Muscle of leg (tissue), 11 donors: ENCODE data around the gene MAML3. TPM values are rescaled to one million over a fixed set of nuclear protein-coding genes. Genes with fewer than 3 reads are reported as not detected.

Source experiments
- DNase-seq: peaks from one replicate; pipeline ENCODE4 v3.0.0; 2013
- H3K27ac ChIP-seq: one replicate; pipeline ENCODE4 v1.5.1; 2013; ENCODE audit warnings: mild to moderate bottlenecking, low read length, control low read depth
- H3K27me3 ChIP-seq: one replicate; pipeline ENCODE4 v1.6.1; 2013; ENCODE audit warnings: low read length; ENCODE audit not compliant: control insufficient read depth, insufficient read depth
- H3K36me3 ChIP-seq: one replicate; pipeline ENCODE4 v1.6.1; 2013; ENCODE audit warnings: low read length; ENCODE audit not compliant: control insufficient read depth, insufficient read depth
- H3K4me1 ChIP-seq: one replicate; pipeline ENCODE4 v1.6.1; 2013; ENCODE audit warnings: low read length; ENCODE audit not compliant: control insufficient read depth, insufficient read depth
- H3K4me3 ChIP-seq: one replicate; pipeline ENCODE4 v1.5.1; 2013; ENCODE audit warnings: low read length, control low read depth
- H3K9me3 ChIP-seq: replicated peaks from 2 replicates; pipeline ENCODE4 v1.6.1; 2013; ENCODE audit warnings: low read depth, low read length; ENCODE audit not compliant: control insufficient read depth
- WGBS: methylation state at CpG from one replicate; pipeline ENCODE4 v1.1.5; 2013; ENCODE audit warnings: missing lambda C conversion rate; ENCODE audit not compliant: insufficient coverage; 5-methylcytosine and 5-hydroxymethylcytosine counted together
- polyA plus RNA-seq, 8 donors: library from polyadenylated mRNA; unstranded; fragments of 120-200 nt; gene quantifications; one replicate each; pipeline versions ENCODE4 v1.2.1 to v1.2.3, GENCODE V29; 2013; ENCODE audit warnings: inconsistent platforms in 1 of 8, low replicate concordance in 1 of 8; ENCODE audit not compliant: insufficient read length in 8 of 8, insufficient read depth in 1 of 8
- total RNA-seq: library from RNA; stranded (reverse); fragments of 120-200 nt; gene quantifications from one replicate; pipeline ENCODE4 v1.2.4, GENCODE V29; 2013

Gene MAML3
- total and polyA plus RNA-seq, 9 donors = 3.0 to 5.5 (median 5.0) TPM

GRCh38 chr4:139749338-139749737, 404.6 kb downstream of the MAML3 start:
- Histone ChIP-seq H3K27me3 (no peaks in the 10 kb centered on the region), H3K4me3 (no peak overlapping the region), H3K9me3 (no peaks in the 10 kb centered on the region), H3K4me1 (peaks cover 5% of the 10 kb centered on the region), H3K36me3 (no peaks in the 10 kb centered on the region), H3K27ac (no peak overlapping the region)
- WGBS = 40% methylated on average over 3 of the region's 6 CpGs
- DNase-seq = peak; percentile 13

DNA sequence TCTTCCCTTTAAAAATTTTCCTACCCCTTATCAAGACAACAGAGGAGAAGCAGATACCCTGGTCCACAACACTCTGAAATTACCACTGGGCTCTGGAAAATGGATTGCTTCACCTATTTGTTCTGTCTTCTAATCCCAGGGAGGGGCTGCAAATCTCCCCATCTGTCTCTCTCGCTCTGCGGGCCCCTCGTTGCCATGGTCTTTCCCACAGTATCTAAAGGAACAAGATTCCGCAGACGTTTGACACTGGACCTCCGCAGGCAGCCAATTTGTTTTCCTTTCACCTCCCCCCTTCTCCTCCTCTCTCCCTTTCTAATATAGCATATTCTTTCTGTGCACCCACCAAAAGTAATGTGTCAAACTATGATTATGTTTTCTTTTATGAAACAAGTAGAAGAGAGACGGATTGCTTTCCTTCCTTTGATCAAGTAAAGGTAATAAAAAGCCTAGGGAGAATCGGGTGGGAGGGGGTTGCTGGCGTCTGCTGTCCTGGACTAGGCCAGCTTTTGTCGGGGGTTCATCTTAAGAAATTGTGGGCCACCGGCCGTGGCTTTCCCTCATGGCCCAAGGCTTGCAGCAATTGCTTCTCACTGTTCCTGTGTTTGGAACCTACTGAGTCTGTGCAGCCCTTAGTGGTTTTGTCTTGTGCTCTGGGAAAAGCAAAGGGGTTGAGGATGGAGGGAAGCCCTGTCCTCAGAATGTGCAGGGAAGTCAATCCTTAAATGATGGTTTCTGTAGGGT, 407.4 kb downstream of the MAML3 start:
- DNase-seq = no peak
- Histone ChIP-seq H3K27me3 (no peaks in the 10 kb centered on the region), H3K4me3 (no peak overlapping the region), H3K4me1 (peaks cover 5% of the 10 kb centered on the region), H3K36me3 (no peaks in the 10 kb centered on the region), H3K27ac (no peak overlapping the region), H3K9me3 (no peaks in the 10 kb centered on the region)
- WGBS = 19% methylated on average over 7 of the region's 12 CpGs

GRCh38 chr4:139745111-139745639, 408.8 kb downstream of the MAML3 start:
- no peaks in the 10 kb centered on the region for H3K9me3 ChIP-seq
- no peak overlapping the region for H3K4me3 ChIP-seq
- H3K27me3 ChIP-seq = no peaks in the 10 kb centered on the region
- WGBS = 88% methylated on average over 5 of the region's 6 CpGs
- no peaks in the 10 kb centered on the region for H3K36me3 ChIP-seq
- no peak overlapping the region for H3K27ac ChIP-seq
- no peak for DNase-seq
- peaks cover 16% of the 10 kb centered on the region for H3K4me1 ChIP-seq

- WGBS = no CpG with 5 or more reads among the region's 1 CpG
- Histone ChIP-seq H3K36me3 (no peaks in the 10 kb centered on the region), H3K4me1 (peaks cover 20% of the 10 kb centered on the region), H3K27ac (no peak overlapping the region), H3K27me3 (no peaks in the 10 kb centered on the region), H3K4me3 (no peak overlapping the region), H3K9me3 (no peaks in the 10 kb centered on the region)
- DNase-seq = no peak
These were observed 409.8 kb downstream of the MAML3 start for GRCh38 chr4:139744232-139744631.

- H3K27me3 ChIP-seq = no peaks in the 10 kb centered on the region
- WGBS = 36% methylated on average over 2 of the region's 5 CpGs
- DNase-seq = no peak
These were observed 411.0 kb downstream of the MAML3 start for GRCh38 chr4:139743027-139743426.

GRCh38 chr4:139740531-139741041, 413.4 kb downstream of the MAML3 start:
- Histone ChIP-seq H3K27ac (peak overlapping the region; percentile 91), H3K4me1 (peaks cover 28% of the 10 kb centered on the region), H3K36me3 (no peaks in the 10 kb centered on the region), H3K27me3 (no peaks in the 10 kb centered on the region), H3K4me3 (no peak overlapping the region), H3K9me3 (no peaks in the 10 kb centered on the region)
- DNase-seq = peak; percentile 97
- no CpG with 5 or more reads among the region's 10 CpGs for WGBS

More at GRCh38 chr4:139743027-139743426, 411.0 kb downstream of the MAML3 start:
- Histone ChIP-seq H3K27ac (no peak overlapping the region), H3K36me3 (no peaks in the 10 kb centered on the region), H3K9me3 (no peaks in the 10 kb centered on the region), H3K4me3 (no peak overlapping the region), H3K4me1 (peaks cover 24% of the 10 kb centered on the region)

GRCh38 chr4:139740121-139740520, 413.9 kb downstream of the MAML3 start:
- H3K4me1 ChIP-seq = peaks cover 31% of the 10 kb centered on the region
- 47% methylated on average over 3 of the region's 5 CpGs for WGBS
- no peaks in the 10 kb centered on the region for H3K9me3 ChIP-seq
- no peak for DNase-seq
- no peaks in the 10 kb centered on the region for H3K36me3 ChIP-seq
- no peak overlapping the region for H3K4me3 ChIP-seq
- peak overlapping the region; percentile 91 for H3K27ac ChIP-seq
- H3K27me3 ChIP-seq = no peaks in the 10 kb centered on the region

DNA sequence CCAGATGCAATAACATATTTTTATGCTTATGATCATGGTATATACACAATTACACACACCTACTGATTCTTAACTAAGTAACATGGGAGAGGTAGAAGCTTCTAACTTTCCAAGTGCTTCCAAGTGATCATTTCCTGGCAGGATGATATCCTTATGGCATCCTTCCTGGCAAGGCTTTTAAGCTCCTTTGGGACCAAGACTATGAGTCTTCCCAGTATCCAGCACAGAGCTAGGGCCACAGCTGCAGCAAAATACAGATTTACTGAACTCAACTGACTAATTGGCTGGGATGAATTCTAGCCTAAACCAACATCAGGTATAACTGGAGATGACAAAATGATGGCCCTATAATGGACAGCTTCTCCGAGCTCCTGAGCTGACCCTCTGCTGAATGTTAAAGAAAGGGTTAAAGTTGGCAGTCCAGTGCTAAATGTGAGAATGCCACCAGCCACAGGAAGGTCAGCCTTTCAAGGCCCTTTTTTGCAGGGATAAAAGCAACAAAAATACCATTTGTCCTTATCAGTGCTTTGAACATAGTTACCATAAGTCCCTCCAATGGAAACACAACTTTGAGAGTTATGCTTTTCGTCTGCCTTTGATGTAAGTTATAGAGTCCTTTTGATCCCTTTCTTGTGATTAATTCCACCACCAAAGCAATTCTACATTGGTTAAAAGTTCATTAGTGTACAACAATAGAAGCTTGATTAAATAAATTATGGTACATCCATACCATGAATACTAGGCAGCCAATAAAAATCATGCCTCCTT, 415.0 kb downstream of the MAML3 start:
- no peaks in the 10 kb centered on the region for H3K36me3 ChIP-seq
- no peak overlapping the region for H3K4me3 ChIP-seq
- peaks cover 38% of the 10 kb centered on the region for H3K4me1 ChIP-seq
- H3K27ac ChIP-seq = no peak overlapping the region
- no peaks in the 10 kb centered on the region for H3K9me3 ChIP-seq
- WGBS = 100% methylated on average over 1 of the region's 2 CpGs
- no peak for DNase-seq
- no peaks in the 10 kb centered on the region for H3K27me3 ChIP-seq

GRCh38 chr4:139736661-139737060, 417.3 kb downstream of the MAML3 start:
- peaks cover 41% of the 10 kb centered on the region for H3K4me1 ChIP-seq
- H3K9me3 ChIP-seq = no peaks in the 10 kb centered on the region
- H3K27me3 ChIP-seq = no peaks in the 10 kb centered on the region
- no peak overlapping the region for H3K27ac ChIP-seq
- DNase-seq = peak; percentile 19
- H3K4me3 ChIP-seq = no peak overlapping the region
- WGBS = 72% methylated on average over 2 of the region's 2 CpGs
- no peaks in the 10 kb centered on the region for H3K36me3 ChIP-seq

- no CpG with 5 or more reads among the region's 5 CpGs for WGBS
- peak overlapping the region; percentile 37 for H3K27ac ChIP-seq
These were observed 417.7 kb downstream of the MAML3 start for GRCh38 chr4:139736274-139736660.

More at GRCh38 chr4:139736274-139736660, 417.7 kb downstream of the MAML3 start:
- no peaks in the 10 kb centered on the region for H3K27me3 ChIP-seq
- no peaks in the 10 kb centered on the region for H3K36me3 ChIP-seq
- H3K9me3 ChIP-seq = no peaks in the 10 kb centered on the region
- H3K4me3 ChIP-seq = no peak overlapping the region
- peaks cover 40% of the 10 kb centered on the region for H3K4me1 ChIP-seq
- peak; percentile 70 for DNase-seq
